ENCODE data around the gene EIF4E3.

DNA sequence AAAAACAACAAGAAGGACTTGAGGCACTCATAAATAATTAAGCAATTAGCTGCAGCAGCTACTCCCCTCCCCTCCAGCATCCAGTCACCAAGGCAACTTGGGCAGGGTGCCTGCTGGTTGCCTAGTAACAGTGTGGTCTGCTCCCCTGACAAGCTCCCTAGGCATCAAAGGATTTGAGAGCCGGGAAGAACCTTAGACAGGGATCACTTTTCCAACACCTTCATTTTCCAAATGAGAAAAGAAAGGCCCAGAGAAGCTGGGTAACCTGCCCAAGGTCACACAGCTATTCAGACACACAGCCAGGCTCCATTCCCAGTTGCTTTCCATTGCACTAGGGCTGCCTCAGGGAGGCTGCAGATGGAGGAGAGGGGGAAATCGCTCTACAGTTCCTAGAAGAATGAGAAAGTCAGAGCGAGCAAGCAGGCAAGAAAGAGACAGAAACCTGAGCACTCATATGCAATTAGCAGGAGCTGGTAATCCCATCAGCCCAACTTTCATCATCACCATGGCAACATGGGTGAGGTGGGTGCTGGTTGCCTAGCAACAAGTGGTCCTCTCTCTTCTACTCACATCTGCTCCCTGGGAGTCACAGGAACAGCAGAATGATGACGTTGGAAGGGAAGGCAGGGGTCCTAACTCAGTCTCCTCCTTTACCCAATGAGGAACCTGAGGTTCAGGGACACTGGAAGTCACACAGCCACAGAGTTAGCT, 3.6 kb upstream of the EIF4E3 start:
- TF ChIP-seq POLR2AphosphoS5 (IDR thresholded peaks at IDR 0.05; ENCODE audit: low read depth, low read length) (no peak), POLR2A (IDR thresholded peaks at IDR 0.05; ENCODE audit: low read depth, low read length) (no peak), PAX5 (IDR thresholded peaks at IDR 0.05; ENCODE audit: insufficient read depth, low read length, severe bottlenecking) (no peak), TAF1 (IDR thresholded peaks at IDR 0.05; ENCODE audit: low read depth, low read length) (no peak), SPI1 (IDR thresholded peaks at IDR 0.05; ENCODE audit: low read depth, low read length) (no peak)

All from GM12891 (cell line).